Panc1 (cell line): Measurements from ENCODE around the gene CMKLR1.

Experiments
- CTCF ChIP-seq: fragments of 450-650 bp; IDR thresholded peaks from 2 replicates; pipeline ENCODE4 v1.5.1; 2017; ENCODE audit warnings: mild to moderate bottlenecking
- POLR2AphosphoS5 ChIP-seq: IDR thresholded peaks from 2 replicates; pipeline ENCODE4 v1.6.1; 2012; ENCODE audit warnings: mild to moderate bottlenecking, low read depth, low read length, moderate library complexity
- SIN3A ChIP-seq: IDR thresholded peaks from 2 replicates; pipeline ENCODE4 v1.6.1; 2012; ENCODE audit warnings: low read depth, mild to moderate bottlenecking, low read length, moderate library complexity, borderline replicate concordance; ENCODE audit not compliant: insufficient read depth

GRCh38 chr12:108247130-108247529, 92.0 kb downstream of the CMKLR1 start:
- no peak for TF ChIP-seq CTCF
- TF ChIP-seq SIN3A, result no peak
- TF ChIP-seq POLR2AphosphoS5, result no peak
